ENCODE measurements around the gene ABLIM3.

Gene ABLIM3

GRCh38 chr5:149205625-149206523 lies 64.6 kb downstream of the ABLIM3 start:
- ChIA-PET CTCF (no interaction called here), POLR2A (no interaction called here)
- DNase-seq (ENCODE audit: extremely low spot score): no peak
- TF ChIP-seq SP1 (IDR thresholded peaks at IDR 0.05) (no peak), FOXK2 (IDR thresholded peaks at IDR 0.05) (no peak), ZNF384 (IDR thresholded peaks at IDR 0.05) (no peak)

DNA sequence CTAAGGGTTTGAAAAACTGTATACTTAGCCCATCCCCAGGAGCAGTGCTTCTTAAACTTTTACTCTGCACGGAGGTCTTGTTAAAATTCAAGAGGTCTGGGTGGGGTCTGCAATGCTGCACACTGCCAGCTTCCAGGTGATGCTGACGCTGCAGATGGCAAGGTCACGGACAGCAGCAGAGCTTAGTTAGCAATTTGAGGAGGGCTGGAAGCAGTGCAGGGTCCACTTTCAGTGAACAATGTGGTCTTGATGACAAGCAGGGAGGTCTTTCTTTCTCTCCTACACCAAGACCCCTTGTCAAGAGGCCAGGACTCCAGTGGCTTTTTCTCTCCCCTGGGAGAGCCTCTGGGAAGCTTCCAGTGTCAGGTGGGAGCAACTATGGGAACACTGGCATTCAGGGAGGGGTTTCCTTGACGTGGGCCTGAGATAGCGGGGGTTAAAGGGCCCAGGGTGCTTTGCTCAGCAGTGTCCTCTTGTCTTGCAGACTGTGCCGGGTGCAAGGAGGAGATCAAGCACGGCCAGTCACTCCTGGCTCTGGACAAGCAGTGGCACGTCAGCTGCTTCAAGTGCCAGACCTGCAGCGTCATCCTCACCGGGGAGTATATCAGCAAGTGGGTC lies 65.3 kb downstream of the ABLIM3 start:
- no peak for DNase-seq (ENCODE audit: extremely low spot score)
- ChIA-PET POLR2A (no interaction called here), CTCF (no interaction called here)
- TF ChIP-seq FOXK2 (IDR thresholded peaks at IDR 0.05) (no peak), FOXM1 (IDR thresholded peaks at IDR 0.05; ENCODE audit: borderline replicate concordance) (no peak), FOXA1 (IDR thresholded peaks at IDR 0.05) (no peak), ZNF384 (IDR thresholded peaks at IDR 0.05) (no peak), HDGF (IDR thresholded peaks at IDR 0.05; ENCODE audit: borderline replicate concordance) (no peak), BHLHE40 (IDR thresholded peaks at IDR 0.05; ENCODE audit: borderline replicate concordance) (no peak), PKNOX1 (IDR thresholded peaks at IDR 0.05) (no peak), ELF4 (IDR thresholded peaks at IDR 0.05) (no peak), NFRKB (IDR thresholded peaks at IDR 0.05) (no peak), SP1 (IDR thresholded peaks at IDR 0.05) (no peak), CTBP1 (IDR thresholded peaks at IDR 0.05; ENCODE audit: borderline replicate concordance) (no peak), ARNT (IDR thresholded peaks at IDR 0.05) (no peak), SUZ12 (IDR thresholded peaks at IDR 0.05) (no peak), LEF1 (IDR thresholded peaks at IDR 0.05; ENCODE audit: borderline replicate concordance) (no peak), TARDBP (IDR thresholded peaks at IDR 0.05) (no peak)

- ChIA-PET POLR2A (no interaction called here), CTCF (no interaction called here)
- DNase-seq (ENCODE audit: extremely low spot score): no peak
- TF ChIP-seq L3MBTL2 (conservative IDR thresholded peaks at IDR 0.05) (no peak), FOXA1 (IDR thresholded peaks at IDR 0.05) (no peak), FOXM1 (IDR thresholded peaks at IDR 0.05; ENCODE audit: borderline replicate concordance) (no peak), SP1 (IDR thresholded peaks at IDR 0.05) (no peak), CTBP1 (IDR thresholded peaks at IDR 0.05; ENCODE audit: borderline replicate concordance) (no peak), TARDBP (IDR thresholded peaks at IDR 0.05) (no peak), ELF4 (IDR thresholded peaks at IDR 0.05) (no peak), ZNF384 (IDR thresholded peaks at IDR 0.05) (no peak), SUZ12 (IDR thresholded peaks at IDR 0.05) (no peak), PKNOX1 (IDR thresholded peaks at IDR 0.05) (no peak), ARNT (IDR thresholded peaks at IDR 0.05) (no peak), BHLHE40 (IDR thresholded peaks at IDR 0.05; ENCODE audit: borderline replicate concordance) (no peak)
These were observed 66.5 kb downstream of the ABLIM3 start for GRCh38 chr5:149207831-149208230.

GRCh38 chr5:149210225-149210624 lies 68.9 kb downstream of the ABLIM3 start:
- TF ChIP-seq L3MBTL2 (conservative IDR thresholded peaks at IDR 0.05): no peak
- no peak for TF ChIP-seq FOXM1 (IDR thresholded peaks at IDR 0.05; ENCODE audit: borderline replicate concordance)
- no peak for TF ChIP-seq TARDBP (IDR thresholded peaks at IDR 0.05)
- TF ChIP-seq SUZ12 (IDR thresholded peaks at IDR 0.05): no peak
- no peak for TF ChIP-seq SP1 (IDR thresholded peaks at IDR 0.05)
- TF ChIP-seq FOXA1 (IDR thresholded peaks at IDR 0.05): no peak
- no peak for TF ChIP-seq ELF4 (IDR thresholded peaks at IDR 0.05)
- TF ChIP-seq LEF1 (IDR thresholded peaks at IDR 0.05; ENCODE audit: borderline replicate concordance): no peak
- no peak for TF ChIP-seq NFRKB (IDR thresholded peaks at IDR 0.05)
- TF ChIP-seq HDGF (IDR thresholded peaks at IDR 0.05; ENCODE audit: borderline replicate concordance): no peak
- no peak for TF ChIP-seq ARNT (IDR thresholded peaks at IDR 0.05)
- no peak for TF ChIP-seq FOXK2 (IDR thresholded peaks at IDR 0.05)
- CTCF ChIA-PET: no interaction called here
- POLR2A ChIA-PET: no interaction called here
- DNase-seq (ENCODE audit: extremely low spot score): no peak

DNA sequence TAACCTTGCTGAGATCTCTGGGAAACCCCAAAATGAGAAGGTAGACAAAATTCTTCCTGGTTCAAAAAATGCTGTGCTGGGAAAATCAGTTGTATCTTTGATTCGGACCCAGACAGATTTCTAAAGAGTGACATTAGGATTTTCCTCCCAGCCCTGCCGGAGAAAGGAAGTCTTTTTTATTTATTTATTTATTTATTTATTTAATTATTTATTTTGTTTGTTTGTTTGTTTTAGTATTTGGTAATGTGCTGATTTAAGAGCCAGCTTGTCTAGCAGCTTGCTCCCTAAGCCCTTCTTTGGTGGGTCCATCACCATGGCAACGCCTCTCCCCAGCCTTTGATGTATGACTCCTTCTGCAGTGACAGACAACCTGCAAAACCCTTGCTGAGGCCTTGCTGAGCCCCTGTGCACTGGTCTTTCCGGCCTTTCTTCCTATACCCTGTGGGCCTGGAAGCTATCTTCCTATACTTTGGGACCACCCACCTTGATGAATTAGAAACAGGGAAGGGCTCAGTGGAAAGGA lies 69.7 kb downstream of the ABLIM3 start:
- POLR2A ChIA-PET: no interaction called here
- DNase-seq (ENCODE audit: extremely low spot score): no peak
- CTCF ChIA-PET: no interaction called here
- TF ChIP-seq L3MBTL2 (conservative IDR thresholded peaks at IDR 0.05) (no peak), ELF4 (IDR thresholded peaks at IDR 0.05) (no peak), HDGF (IDR thresholded peaks at IDR 0.05; ENCODE audit: borderline replicate concordance) (no peak), FOXM1 (IDR thresholded peaks at IDR 0.05; ENCODE audit: borderline replicate concordance) (no peak), ZNF384 (IDR thresholded peaks at IDR 0.05) (no peak), TARDBP (IDR thresholded peaks at IDR 0.05) (no peak), SP1 (IDR thresholded peaks at IDR 0.05) (no peak), LEF1 (IDR thresholded peaks at IDR 0.05; ENCODE audit: borderline replicate concordance) (no peak), NFRKB (IDR thresholded peaks at IDR 0.05) (no peak), CTBP1 (IDR thresholded peaks at IDR 0.05; ENCODE audit: borderline replicate concordance) (no peak), FOXA1 (IDR thresholded peaks at IDR 0.05) (no peak)

GRCh38 chr5:149211566-149211965 lies 70.3 kb downstream of the ABLIM3 start:
- CTCF ChIA-PET: no interaction called here
- POLR2A ChIA-PET: no interaction called here
- no peak for DNase-seq (ENCODE audit: extremely low spot score)
- TF ChIP-seq L3MBTL2 (conservative IDR thresholded peaks at IDR 0.05): no peak
- TF ChIP-seq SP1 (IDR thresholded peaks at IDR 0.05): no peak
- no peak for TF ChIP-seq FOXM1 (IDR thresholded peaks at IDR 0.05; ENCODE audit: borderline replicate concordance)
- TF ChIP-seq LEF1 (IDR thresholded peaks at IDR 0.05; ENCODE audit: borderline replicate concordance): no peak
- TF ChIP-seq HDGF (IDR thresholded peaks at IDR 0.05; ENCODE audit: borderline replicate concordance): no peak
- TF ChIP-seq ARNT (IDR thresholded peaks at IDR 0.05): no peak
- TF ChIP-seq SUZ12 (IDR thresholded peaks at IDR 0.05): no peak
- TF ChIP-seq BHLHE40 (IDR thresholded peaks at IDR 0.05; ENCODE audit: borderline replicate concordance): no peak
- TF ChIP-seq PKNOX1 (IDR thresholded peaks at IDR 0.05): no peak
- TF ChIP-seq FOXA1 (IDR thresholded peaks at IDR 0.05): no peak
- TF ChIP-seq FOXK2 (IDR thresholded peaks at IDR 0.05): no peak
- no peak for TF ChIP-seq TARDBP (IDR thresholded peaks at IDR 0.05)
- no peak for TF ChIP-seq NFRKB (IDR thresholded peaks at IDR 0.05)
- no peak for TF ChIP-seq ELF4 (IDR thresholded peaks at IDR 0.05)
- no peak for TF ChIP-seq CTBP1 (IDR thresholded peaks at IDR 0.05; ENCODE audit: borderline replicate concordance)
- TF ChIP-seq ZNF384 (IDR thresholded peaks at IDR 0.05): no peak
